ENCODE results near the gene LRRC38. TPM values are rescaled to one million over a fixed set of nuclear protein-coding genes. Genes with fewer than 3 reads are reported as not detected.

LRRC38 gene
- total RNA-seq = 1.6 TPM

GRCh38 chr1:13513895-13514546 lies at the start of gene LRRC38:
LRRC38 (minus strand) TSS chr1:13514003; CDS start chr1:13513593, 410 bp downstream.

Other genes starting within 250 kb of the LRRC38 start
- not detected for gene PRAMEF8, start 228.9 kb downstream of the LRRC38 start, total RNA-seq
- not detected for gene PRAMEF33, start 210.5 kb downstream of the LRRC38 start, total RNA-seq
- not detected for gene PRAMEF15, start 198.4 kb downstream of the LRRC38 start, total RNA-seq
- gene PRAMEF14, start 166.9 kb downstream of the LRRC38 start, total RNA-seq = not detected
- not detected for gene PRAMEF19, start 142.1 kb downstream of the LRRC38 start, total RNA-seq
- gene PRAMEF17, start 124.4 kb downstream of the LRRC38 start, total RNA-seq = not detected
- not detected for gene PRAMEF20, start 103.6 kb downstream of the LRRC38 start, total RNA-seq
- gene PDPN, start 69.8 kb upstream of the LRRC38 start, total RNA-seq = 14.1 TPM
- 42.0 TPM for gene PRDM2, start 186.2 kb upstream of the LRRC38 start, total RNA-seq

Measured in camera-type eye (tissue), 1 donor.